Measurements from ENCODE around the gene CCBE1. TPM values are rescaled to one million over a fixed set of nuclear protein-coding genes. Genes with fewer than 3 reads are reported as not detected.

CCBE1 gene
- total RNA-seq, 2 experiments from 2014 or later, result not detected

DNA sequence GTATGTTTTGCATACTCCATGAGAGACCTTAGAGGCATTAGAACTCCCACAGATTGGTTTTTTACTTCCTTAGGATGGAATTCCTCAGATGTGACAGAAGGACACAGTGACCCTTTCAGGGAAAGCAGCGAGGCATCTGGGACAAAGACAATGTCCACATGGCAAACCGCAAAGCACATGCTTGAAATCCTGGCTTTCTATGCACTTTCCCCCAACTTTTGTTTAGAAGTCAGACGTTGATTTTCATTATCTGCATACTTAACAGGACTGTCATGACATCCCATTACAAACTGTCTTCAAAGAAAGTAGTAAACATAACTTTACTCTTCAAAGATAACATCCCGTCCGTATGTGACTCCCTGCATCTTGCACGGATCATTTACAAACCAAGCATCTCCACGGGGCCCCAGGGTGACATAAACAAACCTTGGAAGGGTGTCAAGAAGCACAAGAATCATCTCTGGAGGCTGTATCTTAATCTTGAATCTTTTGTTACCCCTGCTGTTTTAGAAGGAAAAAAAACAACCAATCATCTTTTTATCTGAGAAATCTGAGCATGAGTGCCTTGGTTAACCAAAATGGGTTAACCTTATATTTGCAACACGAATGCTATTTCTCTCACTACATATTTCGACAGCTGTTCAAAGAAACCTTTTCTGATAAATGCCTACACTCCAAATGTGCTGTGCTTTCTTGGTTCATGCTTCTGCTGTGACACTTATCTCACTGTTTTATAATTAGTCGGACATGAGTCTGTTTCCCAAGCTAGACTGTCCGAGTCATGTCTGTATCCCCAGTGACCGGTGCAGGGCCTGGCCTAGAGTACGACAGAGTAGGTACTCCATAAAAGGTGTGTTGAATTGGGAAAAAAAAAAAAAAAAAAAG is 90.8 kb downstream of the CCBE1 start:
- ChIA-PET POLR2A (no interaction called here), CTCF (no interaction called here)
- DNase-seq, result no peak
- no peaks in the 10 kb centered on the region for H3K4me1 Mint-ChIP-seq (ENCODE audit: low read depth)
- no peak overlapping the region for H3K4me3 Mint-ChIP-seq
- no peak overlapping the region for H3K27ac Mint-ChIP-seq
- ATAC-seq, result no peak
- no peaks in the 10 kb centered on the region for H3K9me3 Mint-ChIP-seq (ENCODE audit: insufficient read depth)
- peaks cover 2% of the 10 kb centered on the region for H3K27me3 Mint-ChIP-seq (ENCODE audit: low read depth)
- H3K36me3 Mint-ChIP-seq (ENCODE audit: low read depth), result no peaks in the 10 kb centered on the region

DNA sequence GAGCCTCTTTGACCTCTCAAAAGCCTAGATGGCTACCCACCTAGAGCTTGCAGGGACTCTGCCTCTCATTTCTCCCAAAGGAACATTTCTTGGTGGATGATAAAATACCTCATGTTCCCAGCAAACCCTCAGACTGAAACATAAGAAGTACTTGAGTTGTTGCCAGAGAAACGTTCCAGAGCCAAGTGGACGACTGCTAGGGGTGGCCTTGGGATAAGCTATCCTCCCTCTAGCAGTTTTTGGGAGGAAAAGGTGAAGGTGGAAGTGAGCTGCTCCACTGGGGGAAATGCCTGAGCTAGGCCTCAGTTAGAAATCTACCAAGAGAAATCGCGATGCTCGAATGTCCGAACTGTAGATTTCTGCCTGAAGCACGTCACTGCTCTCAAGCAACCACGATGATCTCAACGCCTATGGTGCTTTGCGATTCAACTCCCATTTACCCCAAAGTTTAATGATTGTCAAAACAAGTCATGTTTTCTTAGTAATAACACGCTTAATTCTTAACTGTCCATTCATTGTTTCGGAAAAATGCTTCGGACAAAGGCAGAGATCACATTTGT is 91.5 kb downstream of the CCBE1 start:
- POLR2A ChIA-PET, result no interaction called here
- DNase-seq (no peak), ATAC-seq (no peak)
- Mint-ChIP-seq H3K4me3 (no peak overlapping the region), H3K27ac (no peak overlapping the region), H3K9me3 (ENCODE audit: insufficient read depth) (no peaks in the 10 kb centered on the region), H3K36me3 (ENCODE audit: low read depth) (no peaks in the 10 kb centered on the region), H3K4me1 (ENCODE audit: low read depth) (no peaks in the 10 kb centered on the region), H3K27me3 (ENCODE audit: low read depth) (peaks cover 2% of the 10 kb centered on the region)
- CTCF ChIA-PET, result no interaction called here

DNA sequence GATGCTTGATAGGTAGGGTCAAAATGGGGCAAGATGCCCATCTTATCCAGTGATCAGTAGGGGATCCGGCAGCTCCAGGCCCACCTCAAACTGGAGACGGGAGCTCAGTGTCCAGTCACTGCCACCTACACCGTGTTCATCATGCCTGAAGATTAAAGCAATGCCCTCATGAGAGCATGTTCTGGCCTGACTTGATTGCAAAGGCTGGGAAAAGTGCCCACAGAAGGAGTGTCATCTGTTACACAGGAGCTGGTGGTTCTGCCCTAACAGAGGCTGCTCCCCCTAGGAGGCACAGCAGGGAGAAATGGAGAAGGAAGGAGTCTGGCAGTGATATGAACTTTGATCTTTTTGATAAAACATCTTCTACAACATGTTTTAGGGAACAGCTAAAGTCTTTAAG is 92.3 kb downstream of the CCBE1 start:
- ChIA-PET CTCF (no interaction called here), POLR2A (no interaction called here)
- Mint-ChIP-seq H3K4me3 (no peak overlapping the region), H3K27me3 (ENCODE audit: low read depth) (no peaks in the 10 kb centered on the region), H3K4me1 (ENCODE audit: low read depth) (no peaks in the 10 kb centered on the region), H3K36me3 (ENCODE audit: low read depth) (no peaks in the 10 kb centered on the region), H3K27ac (no peak overlapping the region), H3K9me3 (ENCODE audit: insufficient read depth) (no peaks in the 10 kb centered on the region)
- DNase-seq (no peak), ATAC-seq (no peak)

DNA sequence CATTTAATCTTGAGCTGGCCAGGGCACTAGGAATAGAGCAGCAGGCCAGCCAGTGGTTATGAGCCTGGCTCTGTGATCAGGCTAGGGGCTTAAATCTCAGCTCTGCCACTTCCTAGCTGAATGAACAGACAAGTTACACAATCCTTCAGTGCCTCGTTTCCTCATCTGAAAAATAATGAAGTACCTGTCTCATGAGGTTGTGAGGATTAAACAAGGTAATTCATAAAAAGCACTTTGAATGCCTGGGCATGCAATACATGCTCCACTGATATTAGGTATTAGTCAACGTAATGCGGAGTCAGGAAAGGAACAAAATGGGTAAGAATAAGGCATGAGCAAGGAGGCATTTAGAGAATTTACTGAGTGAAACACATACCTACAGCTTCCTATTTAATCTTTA is 100.2 kb downstream of the CCBE1 start:
- Mint-ChIP-seq H3K4me1 (ENCODE audit: low read depth) (no peaks in the 10 kb centered on the region), H3K27me3 (ENCODE audit: low read depth) (no peaks in the 10 kb centered on the region), H3K27ac (no peak overlapping the region), H3K4me3 (no peak overlapping the region), H3K36me3 (ENCODE audit: low read depth) (no peaks in the 10 kb centered on the region), H3K9me3 (ENCODE audit: insufficient read depth) (no peaks in the 10 kb centered on the region)
- ChIA-PET POLR2A (no interaction called here), CTCF (no interaction called here)
- ATAC-seq (no peak), DNase-seq (no peak)

DNA sequence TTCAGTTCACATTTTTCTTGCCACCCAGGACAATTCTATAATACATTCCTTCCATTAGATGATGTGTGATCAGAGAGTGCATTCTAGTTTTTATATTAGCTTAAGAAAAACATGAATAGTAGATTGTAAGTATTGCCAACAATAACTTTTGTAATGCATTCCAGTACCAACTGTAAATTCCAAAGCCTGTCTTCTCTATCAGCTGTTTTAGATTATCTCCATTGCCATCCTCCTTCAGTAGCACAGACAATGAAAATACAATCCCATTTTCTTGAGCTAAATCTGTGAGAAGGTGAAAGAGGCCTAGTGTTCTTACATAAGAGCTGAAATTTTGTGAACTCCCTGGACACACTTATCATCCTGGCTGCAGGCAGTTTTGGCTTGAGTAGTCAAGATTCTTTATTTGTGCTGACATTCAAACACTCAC is 103.9 kb downstream of the CCBE1 start:
- no peaks in the 10 kb centered on the region for H3K4me1 Mint-ChIP-seq (ENCODE audit: low read depth)
- H3K4me3 Mint-ChIP-seq, result no peak overlapping the region
- CTCF ChIA-PET, result no interaction called here
- no peak overlapping the region for H3K27ac Mint-ChIP-seq
- no peaks in the 10 kb centered on the region for H3K27me3 Mint-ChIP-seq (ENCODE audit: low read depth)
- DNase-seq (no peak), ATAC-seq (no peak)
- H3K36me3 Mint-ChIP-seq (ENCODE audit: low read depth), result no peaks in the 10 kb centered on the region
- H3K9me3 Mint-ChIP-seq (ENCODE audit: insufficient read depth), result no peaks in the 10 kb centered on the region
- POLR2A ChIA-PET, result no interaction called here

DNA sequence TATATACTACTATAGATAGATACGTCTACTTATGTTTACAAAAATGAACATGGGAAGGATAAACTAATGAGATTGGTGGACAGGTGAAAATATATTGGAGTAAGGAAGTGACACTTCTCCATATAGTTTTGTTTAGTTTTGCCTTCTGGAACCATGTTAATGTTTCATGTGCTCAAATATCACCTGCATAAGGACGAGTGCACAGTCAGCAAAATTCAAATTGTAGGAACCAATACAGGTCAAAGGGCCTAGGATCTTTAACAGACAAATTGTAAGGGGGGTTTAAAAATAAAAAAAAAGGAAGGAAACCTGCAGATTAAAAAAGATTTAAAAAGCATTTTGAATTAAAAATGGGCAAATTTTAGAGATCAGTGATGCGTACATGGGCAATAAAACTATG is 104.6 kb downstream of the CCBE1 start:
- DNase-seq, result no peak
- no peak for ATAC-seq
- Mint-ChIP-seq H3K27ac (no peak overlapping the region), H3K36me3 (ENCODE audit: low read depth) (no peaks in the 10 kb centered on the region), H3K27me3 (ENCODE audit: low read depth) (no peaks in the 10 kb centered on the region), H3K4me3 (no peak overlapping the region), H3K4me1 (ENCODE audit: low read depth) (no peaks in the 10 kb centered on the region), H3K9me3 (ENCODE audit: insufficient read depth) (no peaks in the 10 kb centered on the region)
- POLR2A ChIA-PET, result no interaction called here
- CTCF ChIA-PET, result no interaction called here

DNA sequence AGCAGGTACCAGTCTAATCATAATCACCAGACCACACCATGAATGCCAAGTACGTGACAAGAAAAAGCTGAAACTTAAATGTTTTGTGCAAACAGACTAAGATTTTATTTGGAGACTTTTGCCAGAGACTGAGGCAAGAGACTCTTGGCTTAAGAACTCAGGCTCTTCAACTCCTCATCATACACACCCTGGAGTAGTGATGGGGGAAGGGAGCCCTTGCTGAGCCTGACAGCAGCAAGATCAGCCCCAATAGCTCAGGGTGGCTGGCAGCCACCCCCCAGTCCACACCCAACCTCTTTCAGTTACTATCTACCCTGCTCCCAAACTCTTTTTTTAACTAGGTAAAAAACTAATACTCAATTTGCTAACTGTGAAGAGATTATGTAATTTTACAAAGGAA is 114.8 kb downstream of the CCBE1 start:
- Mint-ChIP-seq H3K27me3 (ENCODE audit: low read depth) (no peaks in the 10 kb centered on the region), H3K36me3 (ENCODE audit: low read depth) (no peaks in the 10 kb centered on the region), H3K4me1 (ENCODE audit: low read depth) (no peaks in the 10 kb centered on the region), H3K27ac (no peak overlapping the region), H3K9me3 (ENCODE audit: insufficient read depth) (no peaks in the 10 kb centered on the region), H3K4me3 (no peak overlapping the region)
- DNase-seq (no peak), ATAC-seq (no peak)
- ChIA-PET CTCF (no interaction called here), POLR2A (no interaction called here)

DNA sequence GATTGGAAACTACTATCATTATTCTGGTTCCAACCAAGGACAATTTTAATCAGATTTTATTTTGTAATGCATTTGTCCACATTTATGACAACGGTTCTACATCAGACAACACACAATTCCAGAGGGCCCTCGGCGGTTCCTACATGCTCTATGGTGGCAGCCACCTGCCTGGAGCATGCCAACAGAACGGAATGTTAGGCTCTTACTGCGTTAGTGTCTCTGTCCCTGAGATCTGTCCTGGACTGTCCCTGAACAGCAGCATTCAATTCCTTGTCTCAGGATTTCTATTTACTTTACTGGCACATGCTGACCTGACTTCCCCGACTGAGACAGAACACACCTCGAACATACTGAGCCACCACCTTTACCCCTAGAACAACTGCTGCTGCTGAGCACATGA is 117.7 kb downstream of the CCBE1 start:
- no peaks in the 10 kb centered on the region for H3K4me1 Mint-ChIP-seq (ENCODE audit: low read depth)
- no peak overlapping the region for H3K27ac Mint-ChIP-seq
- ATAC-seq, result no peak
- no peaks in the 10 kb centered on the region for H3K36me3 Mint-ChIP-seq (ENCODE audit: low read depth)
- H3K27me3 Mint-ChIP-seq (ENCODE audit: low read depth), result no peaks in the 10 kb centered on the region
- CTCF ChIA-PET, result no interaction called here
- no peak overlapping the region for H3K4me3 Mint-ChIP-seq
- H3K9me3 Mint-ChIP-seq (ENCODE audit: insufficient read depth), result no peaks in the 10 kb centered on the region
- no peak for DNase-seq
- POLR2A ChIA-PET, result no interaction called here

DNA sequence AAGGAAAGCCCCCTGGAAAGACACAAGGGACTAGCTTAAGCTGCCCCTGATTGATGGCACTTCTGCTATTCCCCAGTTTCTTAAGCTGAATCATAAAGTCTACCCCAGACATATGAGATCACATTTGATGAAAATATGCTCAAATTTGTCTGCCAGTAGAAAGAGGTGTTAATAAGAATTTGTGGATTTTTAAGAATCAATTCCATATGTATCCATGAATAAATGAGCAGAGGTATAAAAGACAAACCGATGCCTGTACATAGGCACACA is 119.9 kb downstream of the CCBE1 start:
- CTCF ChIA-PET, result no interaction called here
- Mint-ChIP-seq H3K4me3 (no peak overlapping the region), H3K36me3 (ENCODE audit: low read depth) (no peaks in the 10 kb centered on the region), H3K4me1 (ENCODE audit: low read depth) (no peaks in the 10 kb centered on the region), H3K27ac (no peak overlapping the region), H3K27me3 (ENCODE audit: low read depth) (no peaks in the 10 kb centered on the region), H3K9me3 (ENCODE audit: insufficient read depth) (no peaks in the 10 kb centered on the region)
- POLR2A ChIA-PET, result no interaction called here
- DNase-seq (no peak), ATAC-seq (no peak)

DNA sequence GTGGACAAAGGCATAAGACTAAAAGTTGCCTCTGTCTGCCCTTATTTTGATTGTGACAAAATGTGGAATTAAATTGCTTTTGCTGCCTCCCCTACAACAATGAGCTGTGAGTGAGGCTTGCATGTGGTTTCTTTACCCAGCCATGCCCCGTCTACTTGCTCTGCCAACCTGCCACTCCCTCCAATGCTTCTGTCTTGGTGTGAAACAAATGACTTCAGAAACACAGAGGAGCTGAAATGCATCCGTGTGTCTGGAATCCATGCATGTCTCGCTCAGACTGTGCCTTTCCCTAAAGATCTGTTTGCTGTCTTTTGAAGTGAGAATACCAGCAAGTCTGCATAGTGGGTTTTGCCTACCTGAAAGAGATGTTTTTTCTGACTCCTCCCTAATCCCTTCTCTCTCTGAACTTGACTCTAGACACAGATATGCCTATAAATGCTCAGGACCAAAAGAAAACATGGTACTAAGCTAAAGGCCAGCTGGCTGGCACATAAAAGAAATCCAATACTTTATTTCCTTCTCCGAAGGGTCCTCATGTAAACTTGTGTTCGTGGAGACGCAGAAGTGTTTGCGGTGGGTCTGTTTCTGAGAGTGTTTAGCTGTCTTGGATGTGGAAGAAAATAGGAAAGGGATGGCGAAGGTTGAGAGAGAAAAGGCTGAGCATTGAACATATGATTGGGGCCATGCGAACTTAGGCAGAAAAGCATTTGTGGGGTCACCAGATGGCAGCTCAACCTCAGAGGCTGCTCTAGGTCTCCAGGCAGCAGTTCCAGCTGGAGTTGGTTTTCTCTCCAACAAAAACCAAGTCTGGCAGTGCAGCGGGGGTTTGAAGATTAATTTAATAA is 120.5 kb downstream of the CCBE1 start:
- no peak overlapping the region for H3K27ac Mint-ChIP-seq
- ChIA-PET CTCF (no interaction called here), POLR2A (no interaction called here)
- H3K27me3 Mint-ChIP-seq (ENCODE audit: low read depth), result no peaks in the 10 kb centered on the region
- no peaks in the 10 kb centered on the region for H3K36me3 Mint-ChIP-seq (ENCODE audit: low read depth)
- no peak for ATAC-seq
- H3K4me3 Mint-ChIP-seq, result no peak overlapping the region
- no peak for DNase-seq
- H3K4me1 Mint-ChIP-seq (ENCODE audit: low read depth), result no peaks in the 10 kb centered on the region
- H3K9me3 Mint-ChIP-seq (ENCODE audit: insufficient read depth), result no peaks in the 10 kb centered on the region

DNA sequence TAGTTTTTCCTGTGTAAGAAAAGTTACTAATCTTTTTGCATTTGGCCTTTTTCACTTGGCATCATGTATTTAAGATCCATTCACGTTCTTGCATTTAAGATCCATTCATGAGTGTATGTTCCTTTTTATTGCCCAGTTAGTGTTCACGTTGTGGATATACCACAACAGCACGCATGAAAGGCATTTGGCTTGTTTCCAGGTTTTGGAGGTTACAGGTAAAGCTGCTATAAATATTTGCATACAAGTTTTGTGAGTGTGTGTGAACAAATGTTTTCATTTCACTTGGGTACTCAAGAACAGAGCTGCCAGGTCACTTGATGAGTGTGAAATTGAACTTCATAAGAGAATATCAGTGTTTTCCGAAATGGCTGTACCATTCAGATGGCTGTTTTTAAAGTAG is 121.2 kb downstream of the CCBE1 start:
- ChIA-PET CTCF (no interaction called here), POLR2A (no interaction called here)
- ATAC-seq (no peak), DNase-seq (no peak)
- Mint-ChIP-seq H3K27me3 (ENCODE audit: low read depth) (no peaks in the 10 kb centered on the region), H3K4me3 (no peak overlapping the region), H3K36me3 (ENCODE audit: low read depth) (no peaks in the 10 kb centered on the region), H3K27ac (no peak overlapping the region), H3K9me3 (ENCODE audit: insufficient read depth) (no peaks in the 10 kb centered on the region), H3K4me1 (ENCODE audit: low read depth) (no peaks in the 10 kb centered on the region)

DNA sequence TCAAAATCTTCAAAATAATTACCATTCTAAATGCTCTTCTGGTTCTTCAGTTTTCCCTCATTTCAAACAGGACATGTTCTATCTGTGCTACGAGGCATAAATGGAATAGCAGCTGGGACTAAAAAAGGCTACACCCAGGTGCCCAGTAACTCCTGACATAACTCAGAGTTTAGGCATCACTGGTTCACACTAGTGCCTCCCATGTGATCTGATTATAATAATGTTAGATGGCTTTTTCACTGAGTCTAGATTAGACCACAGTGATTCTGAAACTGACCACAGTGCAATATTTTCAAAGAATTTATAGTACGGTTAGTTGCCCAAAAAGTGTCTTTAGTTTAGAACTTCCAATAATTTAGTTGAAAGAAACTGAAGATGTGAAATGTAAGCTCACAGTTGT is 123.3 kb downstream of the CCBE1 start:
- Mint-ChIP-seq H3K36me3 (ENCODE audit: low read depth) (no peaks in the 10 kb centered on the region), H3K4me1 (ENCODE audit: low read depth) (no peaks in the 10 kb centered on the region), H3K27ac (no peak overlapping the region), H3K27me3 (ENCODE audit: low read depth) (no peaks in the 10 kb centered on the region), H3K4me3 (no peak overlapping the region), H3K9me3 (ENCODE audit: insufficient read depth) (no peaks in the 10 kb centered on the region)
- POLR2A ChIA-PET, result no interaction called here
- no peak for ATAC-seq
- no peak for DNase-seq
- CTCF ChIA-PET, result no interaction called here
